GM12878 (cell line): ENCODE measurements around the gene FBXO27. TPM values are rescaled to one million over a fixed set of nuclear protein-coding genes. Genes with fewer than 3 reads are reported as not detected.

Experiments used
- BMI1 ChIP-seq: fragments of 450-650 bp; IDR thresholded peaks from 2 replicates; pipeline ENCODE4 v1.6.1; 2016; ENCODE audit warnings: mild to moderate bottlenecking, moderate library complexity, borderline replicate concordance
- CBX5 ChIP-seq: sonication (generic); IDR thresholded peaks from 2 replicates; pipeline ENCODE4 v1.6.1; 2016; ENCODE audit warnings: low read depth, moderate library complexity, mild to moderate bottlenecking, inconsistent platforms
- CUX1 ChIP-seq: IDR thresholded peaks from 2 replicates; pipeline ENCODE4 v1.6.1; 2012; ENCODE audit warnings: improper control_type of control experiment, low read depth, low read length; ENCODE audit not compliant: insufficient replicate concordance
- EZH2 ChIP-seq: IDR thresholded peaks from 2 replicates; pipeline ENCODE4 v1.6.1; 2012; ENCODE audit warnings: low read depth, mild to moderate bottlenecking, control low read depth, inconsistent platforms, low read length, borderline replicate concordance; ENCODE audit not compliant: control insufficient read depth
- HDGF ChIP-seq: fragments of 450-650 bp; IDR thresholded peaks from 2 replicates; pipeline ENCODE4 v1.6.1; 2016; ENCODE audit warnings: antibody characterized with exemption
- IKZF2 ChIP-seq, 2 experiments: fragments of 450-650 bp; IDR thresholded peaks; 2 replicates each; pipeline ENCODE4 v1.6.1; 2017; ENCODE audit warnings: mild to moderate bottlenecking in 2 of 2, moderate library complexity in 2 of 2
- KDM1A ChIP-seq: fragments of 200-600 bp; sonication (generic); IDR thresholded peaks from 2 replicates; pipeline ENCODE4 v1.6.1; 2016; ENCODE audit warnings: borderline replicate concordance
- MYC ChIP-seq: IDR thresholded peaks from 2 replicates; pipeline ENCODE4 v1.6.1; 2011; ENCODE audit warnings: mild to moderate bottlenecking, low read length, moderate library complexity, inconsistent platforms; ENCODE audit not compliant: insufficient read depth, insufficient replicate concordance, insufficient read length, severe bottlenecking
- RAD21 ChIP-seq: IDR thresholded peaks from 2 replicates; pipeline ENCODE4 v1.6.1; 2011; ENCODE audit warnings: mild to moderate bottlenecking, low read depth, low read length, moderate library complexity; ENCODE audit not compliant: insufficient read depth
- RAD51 ChIP-seq: fragments of 450-650 bp; IDR thresholded peaks from 2 replicates; pipeline ENCODE4 v1.6.1; 2016; ENCODE audit warnings: moderate library complexity, mild to moderate bottlenecking, inconsistent platforms
- RCOR1 ChIP-seq: conservative IDR thresholded peaks from 2 replicates; pipeline ENCODE4 v1.6.1; 2012; ENCODE audit warnings: low read depth, low read length, improper control_type of control experiment
- RELA ChIP-seq: fragments of 450-650 bp; IDR thresholded peaks from 2 replicates; pipeline ENCODE4 v1.8.0; 2014; ENCODE audit warnings: borderline replicate concordance; ENCODE audit not compliant: partially characterized antibody
- SIN3A ChIP-seq: IDR thresholded peaks from 2 replicates; pipeline ENCODE4 v1.6.1; 2012; ENCODE audit warnings: low read depth, low read length, improper control_type of control experiment
- SKIL ChIP-seq: fragments of 450-650 bp; IDR thresholded peaks from 2 replicates; pipeline ENCODE4 v1.6.1; 2017; ENCODE audit warnings: mild to moderate bottlenecking, low read depth, inconsistent platforms; ENCODE audit not compliant: poor library complexity, severe bottlenecking
- SMC3 ChIP-seq: IDR thresholded peaks from 2 replicates; pipeline ENCODE4 v1.6.1; 2011; ENCODE audit warnings: low read length, improper control_type of control experiment, borderline replicate concordance
- STAT3 ChIP-seq: IDR thresholded peaks from 2 replicates; pipeline ENCODE4 v1.6.1; 2011; ENCODE audit warnings: low read depth, low read length, improper control_type of control experiment
- TARDBP ChIP-seq: IDR thresholded peaks from 2 replicates; pipeline ENCODE4 v1.6.1; 2016; ENCODE audit warnings: borderline replicate concordance
- ZBTB40 ChIP-seq: fragments of 450-650 bp; IDR thresholded peaks from 2 replicates; pipeline ENCODE4 v1.6.1; 2016; ENCODE audit warnings: mild to moderate bottlenecking, moderate library complexity, borderline replicate concordance
- polyA plus RNA-seq, 11 experiments: library from polyadenylated mRNA; depleted of rRNA in 4 of 11; unstranded in 6 of 11; stranded (reverse) in 5 of 11; fragments of >200 nt; fragmentation: Nextera tagmentation in 4 of 11; fragmentation: Illumina TruSeq in 1 of 11; extraction: Ambion mirVana in 4 of 11; extraction: Trizol in 1 of 11; gene quantifications; 1 replicate in 1 of 11; 2 replicates in 10 of 11; pipeline versions ENCODE4 v1.2.1 to v1.2.3, GENCODE V29; 2011 to 2016; ENCODE audit warnings: inconsistent platforms in 2 of 11, missing spikeins in 2 of 11, low read depth in 1 of 11
- total RNA-seq, 4 experiments: library from RNA; depleted of rRNA in 3 of 4; stranded (reverse); fragments of >200 nt in 3 of 4; fragmentation: Illumina TruSeq in 1 of 4; extraction: Trizol in 1 of 4; gene quantifications; 2 replicates each; pipeline versions ENCODE4 v1.2.1 to v1.2.3, GENCODE V29; 2013 to 2021

Gene FBXO27
- total and polyA plus RNA-seq, 10 of the 15 experiments (the other 5 are each of a cell fraction or from before 2014, with no cell fraction given) = 3.1 to 15.4 (median 7.1) TPM

DNA sequence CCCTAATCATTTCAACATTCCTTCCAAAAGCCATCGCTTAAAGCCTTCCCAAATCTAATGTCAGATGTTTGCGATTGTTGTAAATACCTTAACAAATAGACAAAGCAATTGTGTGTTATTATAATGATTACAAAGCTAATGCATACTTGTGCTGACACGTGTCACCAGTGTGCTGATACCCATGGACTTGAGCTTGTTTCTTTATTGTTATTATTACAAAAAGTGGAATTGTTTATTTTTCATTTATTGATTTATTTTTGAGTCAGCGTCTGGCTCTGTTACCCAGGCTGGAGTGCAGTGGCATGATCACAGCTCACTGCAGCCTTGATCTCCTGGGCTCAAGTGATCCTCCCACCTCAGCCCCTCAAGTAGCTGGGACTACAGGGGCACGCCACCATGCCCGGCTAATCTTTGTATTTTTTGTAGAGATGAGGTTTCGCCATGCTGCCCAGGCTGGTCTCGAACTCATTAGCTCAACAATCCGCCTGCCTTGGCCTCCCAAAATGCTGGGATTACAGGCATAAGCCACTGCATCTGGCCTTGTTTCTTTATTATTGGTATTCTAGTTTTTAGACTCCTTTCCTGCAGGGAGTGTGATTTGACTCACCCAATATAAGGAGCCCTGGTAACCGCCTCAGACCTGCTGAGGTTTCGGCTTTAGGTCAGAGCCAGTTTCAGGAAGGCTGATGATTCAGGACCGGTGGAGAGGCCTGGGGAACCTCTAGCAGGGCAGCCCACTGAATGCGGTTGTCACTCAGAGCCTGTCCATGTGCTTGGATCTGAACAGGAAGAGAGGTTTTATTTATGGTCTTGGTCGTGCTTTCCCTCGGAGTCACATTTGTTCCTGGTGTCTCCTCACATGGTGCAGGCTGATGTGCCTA is 54.7 kb downstream of the FBXO27 start (continued):
- no peak for TF ChIP-seq KDM1A
- TF ChIP-seq ZBTB40 = no peak
- no peak for TF ChIP-seq SIN3A
- TF ChIP-seq HDGF = no peak
- TF ChIP-seq CUX1 = no peak
- TF ChIP-seq STAT3 = no peak
- TF ChIP-seq CBX5 = peak; percentile 87; the same call in 1 of the 2 replicates
- TF ChIP-seq MYC = no peak
- TF ChIP-seq RELA = no peak
- peak; percentile 89 for TF ChIP-seq SKIL
- TF ChIP-seq TARDBP = no peak
- TF ChIP-seq RAD21 = peak; percentile 29
- TF ChIP-seq SMC3 = no peak
- TF ChIP-seq BMI1 = no peak
- no peak for TF ChIP-seq EZH2
- no peak for TF ChIP-seq RCOR1
- TF ChIP-seq RAD51 = no peak
- TF ChIP-seq IKZF2 (IDR thresholded peaks at IDR 0.05) = peak; percentile 98 to 99
